ENCODE data around the gene CNOT8.

Gene CNOT8

DNA sequence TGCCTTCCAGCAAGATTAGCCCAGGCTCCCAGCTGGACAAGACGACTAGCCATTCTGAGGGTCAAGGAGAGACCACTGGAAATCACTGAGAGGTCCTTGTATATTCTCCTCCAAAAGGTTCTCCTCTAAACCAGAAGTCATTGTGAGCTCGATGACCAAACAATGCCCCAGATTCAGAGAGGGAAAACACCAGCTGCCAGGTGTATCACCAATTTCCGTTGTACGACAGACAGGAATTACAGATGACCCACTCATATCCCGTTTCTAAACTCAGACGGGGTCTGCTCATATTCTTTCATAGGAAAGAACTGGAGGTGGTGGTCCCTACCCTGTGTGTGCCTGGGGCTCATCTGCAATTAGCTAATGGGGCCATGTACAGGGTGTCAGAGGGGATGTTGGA, 22.2 kb upstream of the CNOT8 start:
- DNase-seq = no peak

- DNase-seq = no peak
Observed at GRCh38 chr5:154837009-154837901, 21.2 kb upstream of the CNOT8 start.

DNA sequence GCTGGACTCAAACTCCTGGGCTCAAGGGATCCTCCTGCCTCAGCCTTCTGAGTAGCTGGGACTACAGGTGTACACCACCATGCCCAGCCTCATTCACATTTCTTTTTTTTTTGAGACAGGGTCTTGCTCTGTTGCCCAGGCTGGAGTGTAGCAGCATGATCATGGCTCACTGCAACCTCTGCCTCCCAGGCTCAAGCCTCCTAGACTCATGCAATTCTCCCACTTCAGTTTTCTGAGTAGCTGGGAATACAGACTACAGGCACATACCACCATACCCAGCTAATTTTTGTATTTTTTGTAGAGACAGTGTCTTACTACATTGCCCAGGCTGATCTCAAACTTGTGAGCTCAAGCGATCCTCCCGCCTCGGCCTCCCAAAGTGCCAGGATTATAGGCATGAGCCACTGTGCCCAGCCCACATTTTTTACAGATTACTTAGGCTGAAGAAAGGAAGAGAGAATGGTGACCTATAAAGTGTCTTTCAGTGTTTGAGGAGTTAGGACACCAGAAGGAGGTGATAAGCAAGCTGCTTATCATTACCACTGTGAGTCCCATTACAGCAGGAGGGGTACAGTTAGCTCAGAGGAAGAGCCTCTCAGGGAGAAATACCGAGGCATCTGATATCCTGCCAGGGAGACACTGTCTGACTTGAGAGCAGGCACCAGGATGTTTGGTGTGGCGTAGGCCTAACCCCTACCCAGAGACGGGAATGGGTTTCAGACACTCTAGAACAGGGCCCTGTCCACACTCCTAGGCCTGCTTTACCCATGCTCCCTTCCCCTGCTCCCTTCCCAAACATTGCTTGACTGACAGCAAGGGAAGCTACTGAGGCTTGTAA, 17.8 kb upstream of the CNOT8 start:
- no peak for DNase-seq

GRCh38 chr5:154841273-154841661, 17.2 kb upstream of the CNOT8 start:
- no peak for DNase-seq

- DNase-seq = no peak
Observed at GRCh38 chr5:154842689-154843530, 15.5 kb upstream of the CNOT8 start.

DNA sequence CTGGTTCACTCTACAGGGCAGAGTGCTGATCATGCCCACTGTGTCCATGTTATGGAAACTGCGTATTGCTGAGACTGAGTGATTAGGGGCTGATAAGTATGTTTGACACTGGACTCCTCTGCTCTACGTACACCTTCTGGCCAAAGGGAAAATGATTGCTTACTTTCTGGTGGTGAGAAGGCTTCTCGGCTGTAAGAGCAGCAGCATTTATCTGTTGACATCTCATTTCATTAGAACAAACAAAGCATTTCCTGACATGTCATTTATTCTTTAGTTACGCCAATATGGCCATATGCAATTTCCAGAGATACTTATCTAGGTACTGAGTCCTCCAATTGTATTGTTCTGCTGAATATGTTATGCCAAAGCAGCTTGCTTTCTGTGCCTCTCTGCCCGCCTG, 13.6 kb upstream of the CNOT8 start:
- DNase-seq = no peak

DNA sequence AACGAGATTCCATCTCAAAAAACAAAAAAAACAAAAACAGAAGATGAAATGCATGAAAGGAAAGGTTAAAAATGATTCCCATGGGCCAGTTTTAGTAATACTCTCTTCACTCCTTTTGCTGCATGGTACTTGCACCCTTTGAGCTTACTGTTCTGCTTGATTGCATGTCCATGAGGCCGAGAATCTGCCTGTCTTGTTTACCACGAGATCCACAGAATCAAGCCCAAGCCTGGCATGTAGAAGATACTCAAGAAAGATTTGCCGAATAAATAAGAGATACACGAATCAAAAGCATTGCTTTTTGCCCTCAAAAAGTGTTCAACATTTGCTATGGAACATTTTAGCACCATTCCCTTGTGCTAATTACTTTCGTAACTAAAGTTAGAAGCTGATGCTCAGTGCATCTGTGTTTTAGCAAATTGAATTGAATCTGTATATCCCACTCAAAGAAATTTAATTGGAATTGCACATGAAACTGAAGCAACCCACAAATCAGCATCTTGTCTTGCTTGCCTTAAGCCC, 9.1 kb upstream of the CNOT8 start:
- no peak for DNase-seq

- DNase-seq = no peak
Observed at GRCh38 chr5:154849791-154850201, 8.6 kb upstream of the CNOT8 start.

DNA sequence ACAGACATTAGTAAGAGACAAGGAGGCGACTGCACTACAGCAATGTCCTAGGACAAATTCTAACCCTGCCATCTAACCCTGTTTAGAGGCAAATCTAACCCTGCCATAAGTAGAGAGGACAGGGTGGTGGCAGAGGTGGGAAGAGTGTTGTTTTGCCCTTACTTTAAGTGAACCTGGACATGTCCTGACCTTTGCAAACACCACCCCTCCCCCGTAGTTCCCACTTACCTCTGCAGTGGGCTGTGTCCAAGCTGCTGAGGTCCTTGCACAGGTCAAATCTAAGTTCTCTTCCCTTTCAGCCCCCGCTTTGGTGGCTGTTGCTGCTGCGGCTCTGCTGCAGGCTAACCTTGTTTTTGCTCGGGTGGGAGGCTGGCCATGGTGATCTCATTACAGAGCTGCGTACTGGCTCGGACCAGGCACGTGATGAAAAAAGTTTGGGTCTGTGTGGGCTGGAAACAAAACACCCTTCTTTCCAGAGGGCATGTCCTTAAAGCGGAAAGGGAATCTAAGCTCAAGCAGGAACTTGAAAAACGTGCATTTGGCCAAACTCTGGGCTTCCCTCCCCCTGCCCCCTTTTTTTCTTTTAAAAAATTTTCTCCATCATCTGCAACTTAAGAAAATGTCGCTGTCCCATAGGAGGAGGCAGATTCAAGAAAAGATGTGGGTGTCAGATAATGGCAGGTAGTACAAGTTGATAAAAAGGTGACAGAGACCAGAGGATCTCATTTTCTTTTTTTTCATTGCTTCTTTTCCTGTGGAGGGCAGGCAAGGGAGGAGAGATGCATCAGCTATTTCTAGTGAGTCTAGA, 8.0 kb upstream of the CNOT8 start, which contains the start of gene FAXDC2:
TSS of gene FAXDC2 (minus strand) at position 349 of the 808 bp plus-strand sequence. CDS start 12,425 bp downstream, outside the sequence.
- no peak for DNase-seq

DNA sequence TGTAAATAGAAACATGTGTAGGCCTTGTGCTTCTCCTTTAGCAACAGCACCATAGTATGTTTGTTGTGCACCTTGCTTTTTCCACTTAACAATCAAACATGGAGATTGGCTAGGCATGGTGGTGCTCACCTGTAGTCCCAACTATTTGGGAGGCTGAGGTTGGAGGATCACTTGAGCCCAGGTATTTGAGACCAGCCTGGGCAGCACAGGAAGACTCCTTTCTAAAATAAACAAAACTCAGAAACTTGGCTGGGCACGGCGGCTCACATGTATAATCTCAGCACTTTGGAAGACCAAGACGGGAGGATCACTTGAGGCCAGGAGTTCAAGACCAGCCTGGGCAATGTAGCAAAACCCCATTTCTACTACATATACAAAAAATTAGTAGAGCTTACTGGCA, 7.1 kb upstream of the CNOT8 start:
- no peak for DNase-seq

DNA sequence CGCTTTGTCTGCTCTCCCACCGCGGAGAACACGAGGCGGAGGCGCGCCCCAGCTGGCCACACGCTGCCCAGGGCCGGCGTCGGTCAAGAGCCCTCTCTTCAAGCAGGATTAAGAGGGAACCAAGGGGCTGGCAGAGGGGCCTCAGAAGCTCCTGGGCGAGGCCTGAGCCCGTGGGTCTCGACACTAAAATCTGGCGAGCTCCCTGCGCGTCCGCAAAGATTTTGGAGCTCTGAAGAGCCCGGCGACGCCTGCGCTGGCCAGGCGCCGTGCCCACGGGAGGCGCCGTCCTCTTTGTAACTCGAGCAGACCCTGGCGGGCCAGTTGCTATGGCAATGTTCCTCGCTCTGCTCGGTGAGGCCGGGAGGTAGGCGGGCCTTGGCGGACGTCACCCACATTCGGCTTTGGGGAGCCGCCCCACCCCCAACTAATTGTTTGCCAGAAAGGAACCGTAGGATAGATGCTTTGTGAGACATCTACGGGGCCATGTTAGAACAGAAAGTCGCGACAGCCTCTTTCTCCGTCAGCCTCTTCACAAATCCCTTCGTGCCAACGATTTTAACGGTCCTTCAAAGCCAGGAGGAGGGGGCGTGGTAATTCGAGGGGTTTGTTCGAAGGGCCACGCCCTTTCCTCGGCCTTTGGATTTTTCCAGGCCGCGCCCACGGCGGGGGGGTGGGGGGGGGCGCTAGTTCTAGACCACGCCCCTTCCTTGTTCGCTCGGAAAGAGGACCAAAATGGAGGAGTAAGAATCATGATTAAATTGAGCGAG, 714 bp upstream of the CNOT8 start:
- DNase-seq = peak; percentile 81

DNA sequence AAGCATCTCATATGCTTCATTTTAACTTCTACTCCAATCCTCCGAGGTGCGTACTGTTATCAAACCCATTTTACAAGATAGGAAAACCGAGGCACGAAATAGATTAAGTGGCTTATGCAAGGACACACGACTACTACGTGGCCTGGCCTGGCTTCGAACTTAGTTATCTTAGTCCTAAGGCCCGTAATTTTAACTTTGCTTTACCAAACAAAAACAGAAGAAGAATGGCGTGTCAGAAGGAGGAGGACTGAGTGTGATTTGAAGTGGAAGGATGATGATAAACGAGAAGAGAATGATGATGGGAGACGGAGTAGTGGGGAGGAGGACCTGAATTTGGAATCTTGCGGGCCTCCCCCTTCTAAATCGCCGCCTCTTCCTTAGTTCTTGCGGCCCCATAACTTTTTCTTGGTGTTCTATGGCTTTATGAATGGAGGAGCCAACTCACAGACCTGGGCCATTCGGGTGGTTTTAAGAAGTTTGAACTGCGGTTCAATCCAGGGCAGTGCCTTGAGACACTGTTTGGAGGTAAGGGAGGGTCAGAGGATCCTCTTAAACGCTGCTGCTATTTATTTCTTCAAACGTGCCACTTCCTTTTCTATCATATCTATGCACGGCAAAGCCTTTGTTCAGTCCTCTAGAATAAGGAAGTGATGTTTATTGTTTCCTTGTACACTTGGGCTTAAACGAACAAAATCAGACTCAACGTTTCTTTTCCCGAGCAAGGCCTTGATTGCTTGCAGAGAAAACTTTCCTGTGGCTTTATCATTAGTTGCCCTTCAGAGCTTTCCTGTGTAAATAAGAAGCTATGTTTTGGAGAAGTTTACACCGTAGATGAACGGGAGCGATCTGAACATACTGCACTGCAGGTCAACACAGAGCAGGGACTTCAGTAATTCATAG, 795 bp downstream of the CNOT8 start:
- no peak for DNase-seq

DNA sequence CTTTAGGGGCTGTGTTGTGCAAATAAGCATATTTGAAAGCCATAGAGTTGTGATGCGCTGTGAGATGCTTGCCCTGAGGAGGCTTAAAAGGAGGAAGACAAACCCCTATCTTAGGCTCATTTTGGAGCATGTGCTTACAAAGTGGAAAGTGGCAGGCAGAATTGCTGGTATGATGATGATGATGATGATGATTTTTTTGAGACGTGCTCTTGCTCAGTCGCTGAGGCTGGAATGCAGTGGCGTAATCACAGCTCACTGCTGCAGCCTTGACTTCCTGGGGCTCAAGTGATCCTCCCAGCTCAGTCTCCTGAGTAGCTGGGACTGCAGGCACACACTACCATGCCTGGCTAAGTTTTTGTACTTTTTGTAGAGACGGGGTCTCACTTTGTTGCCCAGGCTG, 1.7 kb downstream of the CNOT8 start:
- DNase-seq = no peak

- no peak for DNase-seq
Observed at GRCh38 chr5:154860765-154861164, 2.3 kb downstream of the CNOT8 start.

GRCh38 chr5:154861946-154862345, 3.5 kb downstream of the CNOT8 start:
- DNase-seq = no peak

GRCh38 chr5:154862766-154863165, 4.3 kb downstream of the CNOT8 start:
- no peak for DNase-seq

- no peak for DNase-seq
Observed at GRCh38 chr5:154863291-154864080, 5.1 kb downstream of the CNOT8 start.

- no peak for DNase-seq
Observed at GRCh38 chr5:154865466-154866184, 7.2 kb downstream of the CNOT8 start.

Data from NCI-H524 treated with DMSO at 0.1 percent for 48 hours (cell line).